ENCODE measurements around the gene GTPBP3.

The GTPBP3 gene

GRCh38 chr19:17303940-17304267 is 33.4 kb upstream of the GTPBP3 start:
- no peaks in the 10 kb centered on the region for H3K27me3 ChIP-seq
- H3K4me1 ChIP-seq, result peaks cover 6% of the 10 kb centered on the region
- no peak overlapping the region for H3K4me3 ChIP-seq (ENCODE audit: low read depth, low read length)
- no peak for DNase-seq
- no peaks in the 10 kb centered on the region for H3K9me3 ChIP-seq
- H3K36me3 ChIP-seq, result no peaks in the 10 kb centered on the region
- TF ChIP-seq, protein P1, sequence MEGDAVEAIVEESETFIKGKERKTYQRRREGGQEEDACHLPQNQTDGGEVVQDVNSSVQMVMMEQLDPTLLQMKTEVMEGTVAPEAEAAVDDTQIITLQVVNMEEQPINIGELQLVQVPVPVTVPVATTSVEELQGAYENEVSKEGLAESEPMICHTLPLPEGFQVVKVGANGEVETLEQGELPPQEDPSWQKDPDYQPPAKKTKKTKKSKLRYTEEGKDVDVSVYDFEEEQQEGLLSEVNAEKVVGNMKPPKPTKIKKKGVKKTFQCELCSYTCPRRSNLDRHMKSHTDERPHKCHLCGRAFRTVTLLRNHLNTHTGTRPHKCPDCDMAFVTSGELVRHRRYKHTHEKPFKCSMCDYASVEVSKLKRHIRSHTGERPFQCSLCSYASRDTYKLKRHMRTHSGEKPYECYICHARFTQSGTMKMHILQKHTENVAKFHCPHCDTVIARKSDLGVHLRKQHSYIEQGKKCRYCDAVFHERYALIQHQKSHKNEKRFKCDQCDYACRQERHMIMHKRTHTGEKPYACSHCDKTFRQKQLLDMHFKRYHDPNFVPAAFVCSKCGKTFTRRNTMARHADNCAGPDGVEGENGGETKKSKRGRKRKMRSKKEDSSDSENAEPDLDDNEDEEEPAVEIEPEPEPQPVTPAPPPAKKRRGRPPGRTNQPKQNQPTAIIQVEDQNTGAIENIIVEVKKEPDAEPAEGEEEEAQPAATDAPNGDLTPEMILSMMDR (IDR thresholded peaks at IDR 0.05; ENCODE audit: low read depth, low read length), result no peak

DNA sequence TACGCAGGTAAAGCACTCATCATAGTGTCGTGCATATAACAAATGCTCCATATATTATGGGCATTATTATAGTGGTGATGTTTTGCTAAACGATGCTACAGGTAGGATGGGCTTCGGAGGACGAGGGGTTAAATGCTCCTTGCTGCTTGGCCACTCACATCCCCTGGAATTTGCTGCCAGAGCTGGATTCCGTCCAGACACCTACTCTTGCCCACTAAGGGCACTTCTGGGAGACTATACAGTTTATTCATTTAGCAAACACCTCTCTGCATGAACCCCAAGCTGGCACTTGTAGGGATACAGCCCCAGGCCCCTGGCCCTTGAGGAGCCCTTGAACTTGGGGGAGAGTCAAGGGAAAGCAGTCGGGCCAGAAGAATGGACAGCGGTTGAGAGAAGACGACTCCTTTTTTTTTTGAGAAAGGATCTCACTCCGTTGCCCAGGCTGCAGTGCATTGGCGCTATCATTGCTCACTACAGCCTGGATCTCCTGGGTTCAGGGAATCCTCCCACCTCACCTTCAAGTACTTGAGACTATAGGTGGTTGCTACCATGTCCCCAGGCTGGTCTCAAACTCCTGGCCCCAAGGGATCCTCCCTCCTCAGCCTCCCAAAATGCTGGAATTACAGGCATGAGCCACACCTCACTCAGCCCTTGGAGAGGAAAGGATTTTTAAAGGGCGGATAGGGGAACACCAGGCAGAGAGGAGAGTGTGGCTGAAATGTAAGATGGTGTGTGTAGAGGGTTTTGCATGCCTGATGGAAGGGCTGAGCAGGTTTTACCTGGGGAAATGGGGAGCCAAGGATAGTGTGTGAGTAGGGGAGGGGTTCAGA is 32.8 kb upstream of the GTPBP3 start:
- no peaks in the 10 kb centered on the region for H3K36me3 ChIP-seq
- no peaks in the 10 kb centered on the region for H3K27me3 ChIP-seq
- H3K4me1 ChIP-seq, result peaks cover 6% of the 10 kb centered on the region
- H3K9me3 ChIP-seq, result no peaks in the 10 kb centered on the region
- TF ChIP-seq, protein P1 (IDR thresholded peaks at IDR 0.05; ENCODE audit: low read depth, low read length), result no peak
- H3K4me3 ChIP-seq (ENCODE audit: low read depth, low read length), result no peak overlapping the region
- no peak for DNase-seq

GRCh38 chr19:17305216-17305516 is 32.2 kb upstream of the GTPBP3 start:
- no peaks in the 10 kb centered on the region for H3K9me3 ChIP-seq
- no peaks in the 10 kb centered on the region for H3K36me3 ChIP-seq
- TF ChIP-seq, protein P1 (IDR thresholded peaks at IDR 0.05; ENCODE audit: low read depth, low read length), result no peak
- H3K27me3 ChIP-seq, result no peaks in the 10 kb centered on the region
- DNase-seq, result no peak
- no peak overlapping the region for H3K4me3 ChIP-seq (ENCODE audit: low read depth, low read length)
- peaks cover 6% of the 10 kb centered on the region for H3K4me1 ChIP-seq

DNA sequence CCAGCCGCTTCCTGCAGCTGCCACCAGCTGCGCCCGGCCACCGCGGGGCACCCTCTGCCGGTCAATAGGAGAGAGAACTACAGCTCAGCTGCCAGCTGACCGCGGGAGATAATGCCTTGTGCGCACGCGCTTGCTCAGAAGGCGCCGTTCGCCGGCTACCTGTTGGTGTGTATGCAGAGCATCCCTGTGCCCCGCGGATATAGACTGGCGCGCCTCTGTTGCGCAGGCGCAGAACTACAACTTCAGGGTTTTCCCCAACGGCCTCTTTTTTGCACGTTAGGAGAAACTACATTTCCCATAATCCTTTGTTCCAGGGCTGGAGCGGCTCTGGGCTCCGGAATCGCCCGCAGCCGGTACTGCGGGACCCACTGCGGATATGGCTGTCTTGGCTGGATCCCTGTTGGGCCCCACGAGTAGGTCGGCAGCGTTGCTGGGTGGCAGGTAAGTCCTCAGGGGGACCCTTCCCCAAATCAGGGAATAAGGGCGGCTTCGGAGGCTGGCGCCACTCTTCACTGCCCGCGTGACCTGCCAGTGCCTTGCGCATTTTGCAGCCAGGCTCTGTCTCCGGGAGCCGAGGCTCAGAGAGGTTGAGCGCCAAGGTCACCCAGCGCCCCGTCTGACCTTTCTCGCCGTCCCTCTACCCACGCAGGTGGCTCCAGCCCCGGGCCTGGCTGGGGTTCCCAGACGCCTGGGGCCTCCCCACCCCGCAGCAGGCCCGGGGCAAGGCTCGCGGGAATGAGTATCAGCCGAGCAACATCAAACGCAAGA is 31.7 kb upstream of the GTPBP3 start, which contains the start of gene MRPL34:
TSS of gene MRPL34 (plus strand) at position 356 of the 768 bp plus-strand sequence. CDS start at position 377, 21 bp downstream.
- Histone ChIP-seq H3K9me3 (no peaks in the 10 kb centered on the region), H3K4me3 (ENCODE audit: low read depth, low read length) (peak within 1 kb of the TSS; percentile 93), H3K27me3 (no peaks in the 10 kb centered on the region), H3K4me1 (peaks cover 6% of the 10 kb centered on the region), H3K36me3 (no peaks in the 10 kb centered on the region)
- TF ChIP-seq, protein P1 (IDR thresholded peaks at IDR 0.05; ENCODE audit: low read depth, low read length), result peak; percentile 83
- peak; percentile 100 for DNase-seq

DNA sequence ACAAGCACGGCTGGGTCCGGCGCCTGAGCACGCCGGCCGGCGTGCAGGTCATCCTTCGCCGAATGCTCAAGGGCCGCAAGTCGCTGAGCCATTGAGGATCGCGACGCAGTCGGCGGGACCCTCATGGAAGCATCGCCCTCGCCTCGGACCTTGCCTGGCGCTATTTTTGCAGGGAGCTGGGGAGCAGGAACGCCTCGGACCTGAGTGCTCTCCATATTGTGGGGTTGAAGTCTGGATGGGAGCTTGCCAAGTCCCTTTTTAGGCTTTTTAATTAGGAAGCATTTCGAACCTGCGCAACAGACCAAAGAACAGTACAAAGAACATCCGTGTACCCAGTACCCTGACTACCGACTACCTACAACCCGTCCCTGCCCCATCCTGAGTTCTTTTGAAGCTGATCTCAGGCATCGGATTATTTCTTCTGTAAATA is 31.1 kb upstream of the GTPBP3 start:
- no peaks in the 10 kb centered on the region; the same call in 1 of the 2 replicates for H3K36me3 ChIP-seq
- H3K27me3 ChIP-seq, result no peaks in the 10 kb centered on the region
- peak overlapping the region; percentile 93 for H3K4me3 ChIP-seq (ENCODE audit: low read depth, low read length)
- DNase-seq, result no peak
- no peaks in the 10 kb centered on the region for H3K9me3 ChIP-seq
- peaks cover 6% of the 10 kb centered on the region for H3K4me1 ChIP-seq
- TF ChIP-seq, protein P1 (IDR thresholded peaks at IDR 0.05; ENCODE audit: low read depth, low read length), result no peak
